Activated CD4-positive, alpha-beta memory T cell treated with anti-CD3 and anti-CD28 coated beads for 36 hours (primary cell): ENCODE results near the gene ZNF79. TPM values are rescaled to one million over a fixed set of nuclear protein-coding genes. Genes with fewer than 3 reads are reported as not detected.
"Not testable (repeated sequence)": the region's sequence is repeated elsewhere in the genome, so short reads cannot be mapped to it uniquely, and the experiment has no call there.

ENCODE experiments used
- CTCF ChIA-PET: fragments of 350-600 bp; sonication (Branson Sonifier 250); formaldehyde crosslinking; loops from one replicate; lab custom pipeline; 2021; ENCODE audit warnings: antibody characterized with exemption, inconsistent platforms; lab: Charles Lee
- POLR2A ChIA-PET: fragments of 350-600 bp; sonication (Branson Sonifier 250); formaldehyde crosslinking; loops from one replicate; lab custom pipeline; 2021; ENCODE audit warnings: antibody characterized with exemption; lab: Charles Lee
- DNase-seq: peaks from one replicate; pipeline ENCODE4 v3.0.0-alpha.2; 2020
- H3K27ac Mint-ChIP-seq: one replicate; pipeline ENCODE4 v1.8.0; 2021; ENCODE audit warnings: mixed read lengths
- H3K27me3 Mint-ChIP-seq: one replicate; pipeline ENCODE4 v1.8.0; 2021; ENCODE audit warnings: mixed read lengths
- H3K36me3 Mint-ChIP-seq: one replicate; pipeline ENCODE4 v1.8.0; 2021; ENCODE audit warnings: mixed read lengths
- H3K4me1 Mint-ChIP-seq: one replicate; pipeline ENCODE4 v1.8.0; 2021; ENCODE audit warnings: low read depth, mixed read lengths
- H3K4me3 Mint-ChIP-seq: one replicate; pipeline ENCODE4 v1.8.0; 2021; ENCODE audit warnings: mild to moderate bottlenecking, mixed read lengths
- H3K9me3 Mint-ChIP-seq: one replicate; pipeline ENCODE4 v1.8.0; 2021; ENCODE audit warnings: mixed read lengths
- intact Hi-C: fragments of 100-400 bp; cut with micrococcal nuclease; formaldehyde crosslinking; loops from one replicate; pipeline ENCODE4 v1.15.1; 2023
- total RNA-seq, 2 experiments: library from RNA; stranded (reverse); gene quantifications; one replicate each; pipeline ENCODE4 v1.2.3, GENCODE V29; 2021

The ZNF79 gene
- total RNA-seq, 2 experiments from 2014 or later = 9.3 to 9.7 TPM

DNA sequence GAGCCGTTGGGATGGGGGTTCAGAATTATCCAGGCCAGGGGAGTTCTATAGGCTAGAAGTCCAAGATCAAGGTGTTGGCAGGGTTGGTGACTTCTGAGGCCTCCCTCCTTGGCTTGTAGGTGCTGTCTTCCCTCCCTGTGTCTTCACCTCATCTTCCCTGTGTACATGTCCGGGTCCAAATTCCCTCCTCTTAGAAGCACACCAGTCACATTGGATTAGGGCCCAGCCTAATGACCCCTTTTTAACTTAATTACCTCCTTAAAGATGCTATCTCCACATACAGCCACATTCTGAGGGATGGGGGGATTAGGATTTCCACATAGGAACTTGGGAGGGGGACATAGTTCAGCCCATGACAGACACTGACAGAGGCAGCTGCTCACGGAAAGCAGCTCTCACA, 39.2 kb downstream of the ZNF79 start:
- Mint-ChIP-seq H3K4me1 (no peaks in the 10 kb centered on the region), H3K36me3 (peaks cover 19% of the 10 kb centered on the region), H3K4me3 (no peak overlapping the region), H3K9me3 (no peaks in the 10 kb centered on the region), H3K27me3 (no peaks in the 10 kb centered on the region), H3K27ac (no peak overlapping the region)
- intact Hi-C loops = no loop called here
- DNase-seq = no peak
- ChIA-PET CTCF (no interaction called here), POLR2A (no interaction called here)

DNA sequence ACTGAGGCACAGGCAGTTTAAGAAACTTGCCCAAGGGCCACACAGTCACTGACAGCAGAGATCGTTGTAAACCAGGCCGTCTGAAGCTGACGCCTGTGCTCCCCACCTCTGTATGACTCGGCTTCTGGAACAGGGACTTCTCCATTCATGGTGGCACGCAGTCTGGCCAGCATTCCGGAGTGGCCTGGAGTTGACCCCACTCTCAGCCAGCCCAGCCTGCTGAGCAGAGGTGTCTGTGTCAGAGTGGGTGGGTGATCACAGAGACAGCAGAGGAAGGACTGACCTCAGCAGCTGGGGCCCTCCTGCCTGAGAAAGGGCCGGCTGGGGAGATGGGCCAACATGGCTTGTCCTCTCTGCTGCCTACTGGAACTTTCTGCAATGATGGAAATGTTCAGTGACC, 39.7 kb downstream of the ZNF79 start:
- no peak for DNase-seq
- intact Hi-C loops = no loop called here
- no peak overlapping the region for H3K4me3 Mint-ChIP-seq
- H3K9me3 Mint-ChIP-seq = no peaks in the 10 kb centered on the region
- CTCF ChIA-PET = no interaction called here
- H3K4me1 Mint-ChIP-seq = no peaks in the 10 kb centered on the region
- peaks cover 19% of the 10 kb centered on the region for H3K36me3 Mint-ChIP-seq
- POLR2A ChIA-PET = no interaction called here
- no peaks in the 10 kb centered on the region for H3K27me3 Mint-ChIP-seq
- no peak overlapping the region for H3K27ac Mint-ChIP-seq

DNA sequence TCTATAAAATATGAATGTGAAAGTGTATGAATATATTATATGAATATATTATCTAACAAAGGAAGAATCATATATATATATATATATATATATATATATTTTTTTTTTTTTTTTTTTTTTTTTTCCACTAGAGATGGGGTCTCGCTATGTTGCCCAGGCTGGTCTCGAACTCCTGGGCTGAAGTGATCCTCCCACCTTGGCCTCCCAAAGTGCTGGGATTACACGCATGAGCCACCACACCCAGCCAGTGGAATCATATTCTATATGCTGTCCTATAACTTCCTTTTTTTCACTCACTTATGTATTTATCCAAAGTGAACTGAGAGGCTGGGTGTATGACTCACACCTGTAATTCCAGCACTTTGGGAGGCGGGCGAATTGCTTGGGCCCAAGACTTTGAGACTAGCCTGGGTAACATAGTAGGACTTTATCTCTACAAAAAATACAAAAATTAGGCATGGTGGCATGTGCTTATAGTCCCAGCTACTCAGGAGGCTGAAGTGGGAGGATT, 42.3 kb downstream of the ZNF79 start:
- intact Hi-C loops, H3K27me3 Mint-ChIP-seq, H3K4me1 Mint-ChIP-seq, CTCF ChIA-PET, H3K27ac Mint-ChIP-seq, DNase-seq, H3K4me3 Mint-ChIP-seq, H3K9me3 Mint-ChIP-seq, POLR2A ChIA-PET: not testable (repeated sequence)
- peaks cover 24% of the 10 kb centered on the region for H3K36me3 Mint-ChIP-seq

- ChIA-PET POLR2A (no interaction called here), CTCF (no interaction called here)
Measured at GRCh38 chr9:127467621-127468020, 43.4 kb downstream of the ZNF79 start.

GRCh38 chr9:127470662-127471061, 46.5 kb downstream of the ZNF79 start:
- H3K36me3 Mint-ChIP-seq = peaks cover 18% of the 10 kb centered on the region
- POLR2A ChIA-PET = no interaction called here
- intact Hi-C loops = no loop called here

More at GRCh38 chr9:127467621-127468020, 43.4 kb downstream of the ZNF79 start:
- Mint-ChIP-seq H3K4me1 (no peaks in the 10 kb centered on the region), H3K9me3 (no peaks in the 10 kb centered on the region), H3K27me3 (no peaks in the 10 kb centered on the region), H3K36me3 (peaks cover 17% of the 10 kb centered on the region), H3K27ac (no peak overlapping the region), H3K4me3 (no peak overlapping the region)
- intact Hi-C loops = no loop called here
- DNase-seq = no peak

GRCh38 chr9:127473501-127473900, 49.3 kb downstream of the ZNF79 start:
- ChIA-PET CTCF (interaction anchor here (1.3 kb wide), 1 partner anchor 31 kb away, joined by 3 read pairs; no protein-coding TSS in a partner anchor), POLR2A (interaction anchor here (0.6 kb wide), 1 partner anchor 173 kb away, joined by 3 read pairs; no protein-coding TSS in a partner anchor)
- Mint-ChIP-seq H3K4me1 (no peaks in the 10 kb centered on the region), H3K9me3 (no peaks in the 10 kb centered on the region), H3K27ac (no peak overlapping the region), H3K4me3 (no peak overlapping the region), H3K27me3 (no peaks in the 10 kb centered on the region), H3K36me3 (peaks cover 17% of the 10 kb centered on the region)
- DNase-seq = no peak
- intact Hi-C loops = no loop called here

More at GRCh38 chr9:127470662-127471061, 46.5 kb downstream of the ZNF79 start:
- Mint-ChIP-seq H3K4me3 (no peak overlapping the region), H3K27ac (no peak overlapping the region), H3K4me1 (no peaks in the 10 kb centered on the region), H3K27me3 (no peaks in the 10 kb centered on the region), H3K9me3 (no peaks in the 10 kb centered on the region)
- CTCF ChIA-PET = no interaction called here
- no peak for DNase-seq

DNA sequence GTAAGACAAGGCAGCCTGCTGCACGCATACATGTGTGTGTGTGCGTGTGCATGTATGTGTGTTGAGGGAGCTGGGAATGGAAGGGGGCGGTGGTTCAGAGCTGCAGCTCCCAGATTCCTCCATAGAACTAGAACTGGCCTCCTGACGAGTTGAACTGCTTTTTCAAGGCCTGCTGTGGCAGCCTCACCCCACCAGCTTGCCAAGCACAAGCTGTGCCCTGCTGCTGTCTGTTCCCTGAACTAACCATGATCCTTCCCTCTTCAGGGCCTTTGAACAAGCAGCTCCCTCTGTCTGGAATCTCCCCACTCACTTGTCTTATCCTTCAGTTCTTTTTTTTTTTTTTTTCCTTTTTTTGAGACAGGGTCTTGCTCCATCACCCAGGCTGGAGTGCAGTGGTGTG, 49.8 kb downstream of the ZNF79 start:
- DNase-seq = no peak
- intact Hi-C loops = no loop called here
- no peak overlapping the region for H3K4me3 Mint-ChIP-seq
- H3K4me1 Mint-ChIP-seq = no peaks in the 10 kb centered on the region
- no peak overlapping the region for H3K27ac Mint-ChIP-seq
- H3K36me3 Mint-ChIP-seq = peaks cover 21% of the 10 kb centered on the region
- ChIA-PET CTCF (interaction anchor here (1.3 kb wide), 1 partner anchor 31 kb away, joined by 3 read pairs; no protein-coding TSS in a partner anchor), POLR2A (interaction anchor here (0.6 kb wide), 1 partner anchor 174 kb away, joined by 3 read pairs; no protein-coding TSS in a partner anchor)
- H3K9me3 Mint-ChIP-seq = no peaks in the 10 kb centered on the region
- no peaks in the 10 kb centered on the region for H3K27me3 Mint-ChIP-seq

DNA sequence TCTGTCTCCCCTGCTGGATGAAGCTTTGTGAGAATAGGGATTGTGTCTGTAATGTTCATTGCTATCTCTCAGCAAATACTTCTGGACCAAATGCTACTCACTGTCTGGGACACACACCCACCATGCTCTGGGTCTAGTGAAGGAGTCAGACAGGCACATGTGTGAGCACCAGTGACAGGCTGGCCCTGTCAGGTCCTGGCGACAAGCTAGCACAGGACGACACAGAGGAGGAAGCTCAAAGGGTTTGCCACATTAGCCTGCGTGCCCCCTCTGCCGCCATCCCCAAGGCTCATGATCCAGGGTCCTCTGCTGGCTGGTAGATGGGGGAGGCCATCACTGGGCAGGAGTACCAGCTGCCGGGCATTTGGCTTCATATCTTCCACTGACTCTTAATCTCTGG, 50.4 kb downstream of the ZNF79 start:
- intact Hi-C loops = no loop called here
- H3K27me3 Mint-ChIP-seq = no peaks in the 10 kb centered on the region
- ChIA-PET CTCF (interaction anchor here (0.8 kb wide), 1 partner anchor 29 kb away, joined by 4 read pairs; no protein-coding TSS in a partner anchor), POLR2A (no interaction called here)
- no peaks in the 10 kb centered on the region for H3K9me3 Mint-ChIP-seq
- no peak overlapping the region for H3K27ac Mint-ChIP-seq
- no peak for DNase-seq
- peaks cover 19% of the 10 kb centered on the region for H3K36me3 Mint-ChIP-seq
- H3K4me3 Mint-ChIP-seq = no peak overlapping the region
- no peaks in the 10 kb centered on the region for H3K4me1 Mint-ChIP-seq

GRCh38 chr9:127479507-127480081, 55.4 kb downstream of the ZNF79 start:
- H3K4me3 Mint-ChIP-seq = no peak overlapping the region
- H3K9me3 Mint-ChIP-seq = no peaks in the 10 kb centered on the region
- H3K27me3 Mint-ChIP-seq = no peaks in the 10 kb centered on the region
- ChIA-PET CTCF (interaction anchor here (0.6 kb wide), 1 partner anchor 32 kb away, joined by 4 read pairs; no protein-coding TSS in a partner anchor), POLR2A (no interaction called here)
- H3K27ac Mint-ChIP-seq = no peak overlapping the region
- H3K4me1 Mint-ChIP-seq = no peaks in the 10 kb centered on the region
- peaks cover 24% of the 10 kb centered on the region for H3K36me3 Mint-ChIP-seq
- intact Hi-C loops = no loop called here
- DNase-seq = no peak

- no peaks in the 10 kb centered on the region for H3K4me1 Mint-ChIP-seq
- intact Hi-C loops = no loop called here
- POLR2A ChIA-PET = no interaction called here
- CTCF ChIA-PET = no interaction called here
- no peak overlapping the region for H3K27ac Mint-ChIP-seq
- no peak overlapping the region for H3K4me3 Mint-ChIP-seq
- DNase-seq = no peak
- no peaks in the 10 kb centered on the region for H3K9me3 Mint-ChIP-seq
- H3K27me3 Mint-ChIP-seq = no peaks in the 10 kb centered on the region
- H3K36me3 Mint-ChIP-seq = peaks cover 26% of the 10 kb centered on the region
Measured at GRCh38 chr9:127482662-127483061, 58.5 kb downstream of the ZNF79 start.

- intact Hi-C loops = no loop called here
- H3K4me3 Mint-ChIP-seq = no peak overlapping the region
- no peaks in the 10 kb centered on the region for H3K4me1 Mint-ChIP-seq
- DNase-seq = no peak
- no peaks in the 10 kb centered on the region for H3K27me3 Mint-ChIP-seq
- no peak overlapping the region for H3K27ac Mint-ChIP-seq
- ChIA-PET CTCF (no interaction called here), POLR2A (no interaction called here)
- H3K9me3 Mint-ChIP-seq = no peaks in the 10 kb centered on the region
- H3K36me3 Mint-ChIP-seq = peaks cover 15% of the 10 kb centered on the region
Measured at GRCh38 chr9:127485995-127486394, 61.8 kb downstream of the ZNF79 start.

DNA sequence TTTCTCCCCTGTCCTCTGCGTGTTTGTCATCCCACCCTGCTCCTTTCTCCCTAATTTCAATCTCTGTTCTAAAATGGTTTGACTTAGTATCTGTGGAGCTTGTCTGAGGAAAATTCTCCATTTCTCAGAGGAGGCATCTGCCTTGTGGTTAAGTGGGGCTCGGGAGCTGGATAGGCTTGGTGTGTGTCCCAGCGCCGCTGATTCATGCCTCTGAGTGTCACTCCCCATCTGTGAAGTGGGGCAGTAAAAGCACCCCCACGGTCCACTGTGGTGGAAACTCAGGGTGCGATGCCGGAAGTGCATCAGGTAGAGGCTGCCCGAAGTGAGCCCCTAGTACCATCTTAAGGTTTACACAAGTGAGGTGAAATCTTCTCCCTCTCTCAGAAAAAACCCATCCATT, 64.8 kb downstream of the ZNF79 start:
- H3K27me3 Mint-ChIP-seq = no peaks in the 10 kb centered on the region
- intact Hi-C loops = no loop called here
- H3K4me3 Mint-ChIP-seq = no peak overlapping the region
- H3K4me1 Mint-ChIP-seq = no peaks in the 10 kb centered on the region
- POLR2A ChIA-PET = no interaction called here
- no peak overlapping the region for H3K27ac Mint-ChIP-seq
- H3K9me3 Mint-ChIP-seq = no peaks in the 10 kb centered on the region
- CTCF ChIA-PET = no interaction called here
- no peak for DNase-seq
- H3K36me3 Mint-ChIP-seq = peaks cover 9% of the 10 kb centered on the region
